Neural cell (in vitro differentiated cells): ENCODE results near the gene ARHGEF11. TPM values are rescaled to one million over a fixed set of nuclear protein-coding genes. Genes with fewer than 3 reads are reported as not detected.

Experiments
- H2AFZ ChIP-seq: fragments of 200-600, 300-800 bp; sonication (generic), shearing (Covaris generic); 2 replicates; pipeline ENCODE4 v1.6.0; 2014; ENCODE audit warnings: low read depth, mild to moderate bottlenecking, antibody characterized with exemption, low read length, moderate library complexity
- H3F3A ChIP-seq: fragments of 200-600 bp; shearing (Covaris generic); 2 replicates; pipeline ENCODE4 v1.6.1; 2016; ENCODE audit warnings: mild to moderate bottlenecking, moderate library complexity, mixed read lengths, antibody characterized with exemption, low read length; ENCODE audit not compliant: insufficient read depth, poor library complexity, severe bottlenecking
- H3K27ac ChIP-seq: fragments of 200-600, 300-800 bp; sonication (generic), shearing (Covaris generic); 2 replicates; pipeline ENCODE4 v1.5.1; 2014; ENCODE audit warnings: mild to moderate bottlenecking, low read length, moderate library complexity
- H3K27me3 ChIP-seq: fragments of 300-800, 200-600 bp; sonication (generic), shearing (Covaris generic); 2 replicates; pipeline ENCODE4 v1.6.0; 2014; ENCODE audit warnings: mild to moderate bottlenecking, low read depth, low read length, moderate library complexity; ENCODE audit not compliant: insufficient read depth
- H3K36me3 ChIP-seq: fragments of 300-800, 200-600 bp; sonication (generic), shearing (Covaris generic); 2 replicates; pipeline ENCODE4 v1.5.1; 2014; ENCODE audit warnings: mild to moderate bottlenecking, antibody characterized with exemption, low read length, moderate library complexity; ENCODE audit not compliant: insufficient read depth
- H3K4me2 ChIP-seq: fragments of 300-800, 200-600 bp; sonication (generic), shearing (Covaris generic); 2 replicates; pipeline ENCODE4 v1.6.0; 2014; ENCODE audit warnings: mild to moderate bottlenecking, low read length
- H3K4me3 ChIP-seq: fragments of 300-800, 200-600 bp; sonication (generic), shearing (Covaris generic); 2 replicates; pipeline ENCODE4 v1.5.1; 2014; ENCODE audit warnings: mild to moderate bottlenecking, low read length, moderate library complexity
- H3K79me2 ChIP-seq: fragments of 200-600 bp; shearing (Covaris generic); replicated peaks from 2 replicates; pipeline ENCODE4 v1.6.0; 2014; ENCODE audit warnings: mild to moderate bottlenecking, low read length, moderate library complexity; ENCODE audit not compliant: insufficient read depth
- H3K9ac ChIP-seq: fragments of 300-800, 200-600 bp; sonication (generic), shearing (Covaris generic); 2 replicates; pipeline ENCODE4 v1.6.1; 2016; ENCODE audit warnings: mild to moderate bottlenecking, low read length, mixed read lengths
- H3K9me2 ChIP-seq: fragments of 200-600 bp; shearing (Covaris generic); 2 replicates; pipeline ENCODE4 v1.6.1; 2016; ENCODE audit warnings: mild to moderate bottlenecking, low read length, mixed read lengths; ENCODE audit not compliant: insufficient read depth
- H3K9me3 ChIP-seq: fragments of 200-600, 300-800 bp; sonication (generic), shearing (Covaris generic); 2 replicates; pipeline ENCODE4 v1.6.1; 2016; ENCODE audit warnings: mild to moderate bottlenecking, mixed run types, low read length, moderate library complexity, mixed read lengths
- H4K20me1 ChIP-seq: fragments of 200-600 bp; shearing (Covaris generic); 2 replicates; pipeline ENCODE4 v1.6.1; 2016; ENCODE audit warnings: mild to moderate bottlenecking, mixed run types; ENCODE audit not compliant: insufficient read depth
- CTCF ChIP-seq: fragments of 450-650 bp; IDR thresholded peaks from 2 replicates; pipeline ENCODE4 v1.5.1; 2014; ENCODE audit warnings: antibody characterized with exemption, mild to moderate bottlenecking, moderate library complexity; ENCODE audit not compliant: poor library complexity, severe bottlenecking
- EP300 ChIP-seq: fragments of 450-650 bp; conservative IDR thresholded peaks from 2 replicates; pipeline ENCODE4 v1.6.1; 2014; ENCODE audit warnings: antibody characterized with exemption, mild to moderate bottlenecking, moderate library complexity; ENCODE audit not compliant: poor library complexity, severe bottlenecking
- EZH2 ChIP-seq: fragments of 200-600, 300-800 bp; shearing (Covaris generic), sonication (generic); IDR thresholded peaks from 2 replicates; pipeline ENCODE4 v1.6.1; 2014; ENCODE audit warnings: antibody characterized with exemption, low read length, borderline replicate concordance, mild to moderate bottlenecking; ENCODE audit not compliant: insufficient read depth, poor library complexity, severe bottlenecking
- POLR2AphosphoS5 ChIP-seq: IDR thresholded peaks from 2 replicates; pipeline ENCODE4 v1.6.1; 2012
- RAD21 ChIP-seq: fragments of 450-650 bp; conservative IDR thresholded peaks from 2 replicates; pipeline ENCODE4 v1.6.1; 2014; ENCODE audit warnings: antibody characterized with exemption, mild to moderate bottlenecking, moderate library complexity
- SMC3 ChIP-seq: fragments of 450-650 bp; conservative IDR thresholded peaks from 2 replicates; pipeline ENCODE4 v1.6.1; 2014; ENCODE audit warnings: antibody characterized with exemption, mild to moderate bottlenecking, moderate library complexity; ENCODE audit not compliant: poor library complexity
- TAF1 ChIP-seq: IDR thresholded peaks from 2 replicates; pipeline ENCODE4 v1.6.1; 2012; ENCODE audit warnings: low read depth
- polyA plus RNA-seq: library from polyadenylated mRNA; depleted of rRNA; stranded (reverse); fragments of >200 nt; gene quantifications from 2 replicates; pipeline ENCODE4 v1.2.3, GENCODE V29; 2014
- TF ChIP-seq, protein P1 (sequence below): IDR thresholded peaks from 2 replicates; pipeline ENCODE4 v1.6.1; 2012; ENCODE audit warnings: borderline replicate concordance

ARHGEF11 gene
- polyA plus RNA-seq, 1 donor from 2014 or later = 33.2 TPM

DNA sequence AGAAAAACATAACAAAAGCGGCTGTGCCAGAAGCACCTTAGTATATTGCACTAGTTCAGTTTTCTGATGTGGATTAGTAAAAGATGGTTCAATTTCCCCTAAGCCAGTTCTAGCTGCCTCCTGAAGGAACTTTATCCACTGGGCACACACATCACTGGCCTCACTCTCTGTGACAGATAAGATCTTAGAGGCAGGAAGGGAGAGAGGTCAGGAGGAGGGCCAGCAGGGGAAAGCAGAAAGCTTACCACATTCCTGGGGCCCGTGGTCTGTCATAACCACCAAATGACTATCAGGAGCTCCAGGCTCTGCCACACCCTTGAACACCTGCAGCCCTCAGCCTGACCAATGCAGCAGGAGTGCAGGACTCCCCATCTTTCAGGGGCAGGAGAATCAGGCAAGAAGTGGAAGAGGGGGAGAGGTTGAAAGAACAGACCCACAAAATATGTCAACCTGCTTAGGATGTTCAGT lies 87.3 kb downstream of the ARHGEF11 start:
- H3F3A ChIP-seq = no peaks in the 10 kb centered on the region

DNA sequence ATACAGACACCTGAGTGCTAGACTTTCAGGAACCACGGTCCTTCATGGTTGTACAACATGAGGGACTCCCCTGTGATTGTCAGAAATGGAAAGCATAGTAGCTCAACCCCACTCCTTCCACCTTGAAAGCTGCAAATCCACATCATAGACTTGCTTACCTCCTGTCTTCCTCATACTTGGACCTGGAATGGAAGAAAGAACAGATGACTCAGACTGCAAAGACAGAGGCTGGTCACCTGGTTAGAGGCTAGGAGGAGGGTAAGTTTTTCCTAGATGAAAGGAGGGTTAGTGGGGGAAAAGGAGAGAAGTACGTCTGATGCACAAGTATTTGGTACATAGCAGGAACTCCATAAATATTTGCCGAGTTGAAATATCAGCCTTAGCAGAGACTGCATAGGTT lies 87.9 kb downstream of the ARHGEF11 start:
- no peaks in the 10 kb centered on the region for H3K36me3 ChIP-seq

More for the DNA sequence above, 87.3 kb downstream of the ARHGEF11 start:
- Histone ChIP-seq H3K9me2 (no peaks in the 10 kb centered on the region), H3K4me2 (no peak overlapping the region), H3K27me3 (no peaks in the 10 kb centered on the region), H3K27ac (no peak overlapping the region), H4K20me1 (no peaks in the 10 kb centered on the region), H3K9ac (no peak overlapping the region), H3K4me3 (no peak overlapping the region), H3K79me2 (no peaks in the 10 kb centered on the region), H3K9me3 (no peaks in the 10 kb centered on the region), H3K36me3 (no peaks in the 10 kb centered on the region), H2AFZ (no peak overlapping the region)
- TF ChIP-seq POLR2AphosphoS5 (no peak), SMC3 (no peak), RAD21 (no peak), EZH2 (no peak)

DNA sequence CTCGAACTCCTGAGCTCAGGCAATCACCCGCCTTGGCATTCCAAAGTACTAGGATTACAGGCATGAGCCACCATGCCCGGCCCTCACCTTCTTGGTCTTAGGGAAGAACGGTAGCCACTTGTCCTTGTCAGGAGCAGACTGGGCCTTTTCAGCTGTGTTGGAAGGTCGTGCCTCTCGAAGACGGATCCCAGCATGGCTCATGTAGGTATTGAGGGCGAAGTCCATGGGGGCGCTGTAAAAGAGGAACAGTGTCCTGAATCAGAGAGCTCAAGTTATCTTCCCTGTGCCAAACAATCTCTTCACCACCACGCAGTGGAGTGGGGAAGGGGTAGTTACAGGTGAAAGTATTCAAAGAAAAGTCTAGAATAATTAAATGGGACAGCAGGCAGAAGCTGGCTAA lies 89.2 kb downstream of the ARHGEF11 start:
- Histone ChIP-seq H3K4me2 (no peak overlapping the region), H4K20me1 (no peaks in the 10 kb centered on the region), H3K27me3 (no peaks in the 10 kb centered on the region), H2AFZ (no peak overlapping the region), H3K27ac (no peak overlapping the region), H3K79me2 (no peaks in the 10 kb centered on the region), H3K9me3 (no peaks in the 10 kb centered on the region), H3K9me2 (no peaks in the 10 kb centered on the region), H3K4me3 (no peak overlapping the region), H3F3A (no peaks in the 10 kb centered on the region), H3K9ac (no peak overlapping the region), H3K36me3 (no peaks in the 10 kb centered on the region)
- no peak for TF ChIP-seq RAD21
- no peak for TF ChIP-seq EP300
- TF ChIP-seq, protein P1, sequence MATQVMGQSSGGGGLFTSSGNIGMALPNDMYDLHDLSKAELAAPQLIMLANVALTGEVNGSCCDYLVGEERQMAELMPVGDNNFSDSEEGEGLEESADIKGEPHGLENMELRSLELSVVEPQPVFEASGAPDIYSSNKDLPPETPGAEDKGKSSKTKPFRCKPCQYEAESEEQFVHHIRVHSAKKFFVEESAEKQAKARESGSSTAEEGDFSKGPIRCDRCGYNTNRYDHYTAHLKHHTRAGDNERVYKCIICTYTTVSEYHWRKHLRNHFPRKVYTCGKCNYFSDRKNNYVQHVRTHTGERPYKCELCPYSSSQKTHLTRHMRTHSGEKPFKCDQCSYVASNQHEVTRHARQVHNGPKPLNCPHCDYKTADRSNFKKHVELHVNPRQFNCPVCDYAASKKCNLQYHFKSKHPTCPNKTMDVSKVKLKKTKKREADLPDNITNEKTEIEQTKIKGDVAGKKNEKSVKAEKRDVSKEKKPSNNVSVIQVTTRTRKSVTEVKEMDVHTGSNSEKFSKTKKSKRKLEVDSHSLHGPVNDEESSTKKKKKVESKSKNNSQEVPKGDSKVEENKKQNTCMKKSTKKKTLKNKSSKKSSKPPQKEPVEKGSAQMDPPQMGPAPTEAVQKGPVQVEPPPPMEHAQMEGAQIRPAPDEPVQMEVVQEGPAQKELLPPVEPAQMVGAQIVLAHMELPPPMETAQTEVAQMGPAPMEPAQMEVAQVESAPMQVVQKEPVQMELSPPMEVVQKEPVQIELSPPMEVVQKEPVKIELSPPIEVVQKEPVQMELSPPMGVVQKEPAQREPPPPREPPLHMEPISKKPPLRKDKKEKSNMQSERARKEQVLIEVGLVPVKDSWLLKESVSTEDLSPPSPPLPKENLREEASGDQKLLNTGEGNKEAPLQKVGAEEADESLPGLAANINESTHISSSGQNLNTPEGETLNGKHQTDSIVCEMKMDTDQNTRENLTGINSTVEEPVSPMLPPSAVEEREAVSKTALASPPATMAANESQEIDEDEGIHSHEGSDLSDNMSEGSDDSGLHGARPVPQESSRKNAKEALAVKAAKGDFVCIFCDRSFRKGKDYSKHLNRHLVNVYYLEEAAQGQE = no peak
- TF ChIP-seq CTCF = no peak
- TF ChIP-seq POLR2AphosphoS5 = no peak
- no peak for TF ChIP-seq TAF1

More for the DNA sequence above, 87.9 kb downstream of the ARHGEF11 start:
- H3K4me3 ChIP-seq = no peak overlapping the region
- H2AFZ ChIP-seq = no peak overlapping the region
- no peaks in the 10 kb centered on the region for H3K27me3 ChIP-seq
- H4K20me1 ChIP-seq = no peaks in the 10 kb centered on the region
- no peak overlapping the region for H3K9ac ChIP-seq
- no peaks in the 10 kb centered on the region for H3K9me3 ChIP-seq
- no peak for TF ChIP-seq RAD21
- H3K9me2 ChIP-seq = no peaks in the 10 kb centered on the region
- no peak overlapping the region for H3K27ac ChIP-seq
- H3F3A ChIP-seq = no peaks in the 10 kb centered on the region
- H3K4me2 ChIP-seq = no peak overlapping the region
- no peaks in the 10 kb centered on the region for H3K79me2 ChIP-seq
